Suprapubic skin (tissue), 4 donors: ENCODE results near the gene TECPR2.

Experiments used
- EP300 ChIP-seq: sonication (generic); formaldehyde crosslinking; IDR thresholded peaks from one replicate; pipeline ENCODE4 v1.6.1; 2017; ENCODE audit warnings: antibody characterized with exemption
- POLR2A ChIP-seq, 2 donors: fragments of 450-650 bp; IDR thresholded peaks; one replicate each; pipeline ENCODE4 v1.6.1; 2017; ENCODE audit warnings: antibody characterized with exemption in 2 of 2, mild to moderate bottlenecking in 2 of 2, moderate library complexity in 2 of 2
- POLR2AphosphoS5 ChIP-seq, 3 donors: sonication (generic); formaldehyde crosslinking; IDR thresholded peaks; one replicate each; pipeline ENCODE4 v1.6.1; 2017; ENCODE audit warnings: antibody characterized with exemption in 3 of 3
- TF ChIP-seq, protein P1 (sequence below), 2 donors: fragments of 200-600 bp in 1 of 2; fragments of 450-650 bp in 1 of 2; sonication (generic) in 1 of 2; IDR thresholded peaks; one replicate each; pipeline ENCODE4 v1.5.1; 2016 to 2019; ENCODE audit warnings: antibody characterized with exemption in 2 of 2, mild to moderate bottlenecking in 1 of 2, moderate library complexity in 1 of 2

DNA sequence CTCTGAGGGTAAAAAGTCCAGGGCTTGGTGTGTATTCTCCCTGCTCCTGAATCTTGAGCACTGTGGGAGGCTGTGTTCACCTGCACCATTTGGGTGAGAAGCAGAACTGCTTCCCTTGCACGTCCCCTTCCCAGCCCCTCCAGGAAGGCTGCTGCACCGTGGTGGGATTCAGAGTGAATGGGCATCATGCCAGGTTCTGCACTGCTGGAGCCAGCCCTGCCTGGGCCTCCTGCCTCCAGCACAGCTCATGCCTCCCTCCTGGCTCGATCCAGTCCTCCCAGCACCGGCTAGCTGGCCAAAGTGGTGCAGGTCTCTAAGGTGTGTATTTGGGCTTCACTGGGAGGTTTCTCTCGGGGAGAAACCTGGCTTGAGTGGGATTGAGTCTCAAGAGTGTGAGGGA is 92.0 kb downstream of the TECPR2 start:
- TF ChIP-seq, protein P1, sequence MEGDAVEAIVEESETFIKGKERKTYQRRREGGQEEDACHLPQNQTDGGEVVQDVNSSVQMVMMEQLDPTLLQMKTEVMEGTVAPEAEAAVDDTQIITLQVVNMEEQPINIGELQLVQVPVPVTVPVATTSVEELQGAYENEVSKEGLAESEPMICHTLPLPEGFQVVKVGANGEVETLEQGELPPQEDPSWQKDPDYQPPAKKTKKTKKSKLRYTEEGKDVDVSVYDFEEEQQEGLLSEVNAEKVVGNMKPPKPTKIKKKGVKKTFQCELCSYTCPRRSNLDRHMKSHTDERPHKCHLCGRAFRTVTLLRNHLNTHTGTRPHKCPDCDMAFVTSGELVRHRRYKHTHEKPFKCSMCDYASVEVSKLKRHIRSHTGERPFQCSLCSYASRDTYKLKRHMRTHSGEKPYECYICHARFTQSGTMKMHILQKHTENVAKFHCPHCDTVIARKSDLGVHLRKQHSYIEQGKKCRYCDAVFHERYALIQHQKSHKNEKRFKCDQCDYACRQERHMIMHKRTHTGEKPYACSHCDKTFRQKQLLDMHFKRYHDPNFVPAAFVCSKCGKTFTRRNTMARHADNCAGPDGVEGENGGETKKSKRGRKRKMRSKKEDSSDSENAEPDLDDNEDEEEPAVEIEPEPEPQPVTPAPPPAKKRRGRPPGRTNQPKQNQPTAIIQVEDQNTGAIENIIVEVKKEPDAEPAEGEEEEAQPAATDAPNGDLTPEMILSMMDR (IDR thresholded peaks at IDR 0.05): no peak
- no peak for TF ChIP-seq POLR2A (IDR thresholded peaks at IDR 0.05)
- no peak for TF ChIP-seq POLR2AphosphoS5 (IDR thresholded peaks at IDR 0.05)
- no peak for TF ChIP-seq EP300
